Endothelial cell of hepatic sinusoid (primary cell): Measurements from ENCODE around the gene LPCAT4.
"Not testable (repeated sequence)": the region's sequence is repeated elsewhere in the genome, so short reads cannot be mapped to it uniquely, and the experiment has no call there.

Experiments
- in situ Hi-C: cut with HindIII; loops from 2 replicates; pipeline ENCODE4 v1.10.0; 2017; ENCODE audit warnings: low sequenced_read_pairs

The LPCAT4 gene, protein sequence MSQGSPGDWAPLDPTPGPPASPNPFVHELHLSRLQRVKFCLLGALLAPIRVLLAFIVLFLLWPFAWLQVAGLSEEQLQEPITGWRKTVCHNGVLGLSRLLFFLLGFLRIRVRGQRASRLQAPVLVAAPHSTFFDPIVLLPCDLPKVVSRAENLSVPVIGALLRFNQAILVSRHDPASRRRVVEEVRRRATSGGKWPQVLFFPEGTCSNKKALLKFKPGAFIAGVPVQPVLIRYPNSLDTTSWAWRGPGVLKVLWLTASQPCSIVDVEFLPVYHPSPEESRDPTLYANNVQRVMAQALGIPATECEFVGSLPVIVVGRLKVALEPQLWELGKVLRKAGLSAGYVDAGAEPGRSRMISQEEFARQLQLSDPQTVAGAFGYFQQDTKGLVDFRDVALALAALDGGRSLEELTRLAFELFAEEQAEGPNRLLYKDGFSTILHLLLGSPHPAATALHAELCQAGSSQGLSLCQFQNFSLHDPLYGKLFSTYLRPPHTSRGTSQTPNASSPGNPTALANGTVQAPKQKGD

GRCh38 chr15:34367101-34368081 lies at the start of gene LPCAT4:
Gene LPCAT4, minus strand, starts transcription at chr15:34367196. Its CDS starts 96 bp downstream, at chr15:34367100.
- in situ Hi-C loops: no loop called here

- in situ Hi-C loops: not testable (repeated sequence)
Observed at GRCh38 chr15:34409511-34409910, 42.5 kb upstream of the LPCAT4 start.

GRCh38 chr15:34408973-34409372 lies 42.0 kb upstream of the LPCAT4 start:
- in situ Hi-C loops: not testable (repeated sequence)

- in situ Hi-C loops: not testable (repeated sequence)
Observed at GRCh38 chr15:34403899-34404298, 36.9 kb upstream of the LPCAT4 start.

DNA sequence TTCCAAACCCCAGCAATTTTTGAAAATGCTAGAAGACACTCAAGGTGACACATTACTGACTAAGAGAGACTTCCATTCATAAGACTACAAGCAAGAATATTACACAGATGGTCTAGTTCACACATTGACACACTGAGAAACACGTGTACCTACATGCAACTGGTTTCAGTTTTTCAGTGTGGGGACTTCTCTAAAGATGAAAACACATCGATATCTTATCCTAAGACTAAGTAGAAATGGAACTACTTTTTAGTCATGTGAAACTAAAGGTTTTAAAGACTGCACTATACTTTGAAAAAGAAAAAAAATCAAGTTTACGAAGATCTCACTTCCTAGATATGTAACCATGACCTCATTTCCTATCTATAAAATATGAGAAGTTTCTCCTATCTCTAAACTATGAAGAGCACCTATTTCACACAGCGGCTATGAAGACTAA lies 36.2 kb upstream of the LPCAT4 start:
- in situ Hi-C loops: not testable (repeated sequence)

DNA sequence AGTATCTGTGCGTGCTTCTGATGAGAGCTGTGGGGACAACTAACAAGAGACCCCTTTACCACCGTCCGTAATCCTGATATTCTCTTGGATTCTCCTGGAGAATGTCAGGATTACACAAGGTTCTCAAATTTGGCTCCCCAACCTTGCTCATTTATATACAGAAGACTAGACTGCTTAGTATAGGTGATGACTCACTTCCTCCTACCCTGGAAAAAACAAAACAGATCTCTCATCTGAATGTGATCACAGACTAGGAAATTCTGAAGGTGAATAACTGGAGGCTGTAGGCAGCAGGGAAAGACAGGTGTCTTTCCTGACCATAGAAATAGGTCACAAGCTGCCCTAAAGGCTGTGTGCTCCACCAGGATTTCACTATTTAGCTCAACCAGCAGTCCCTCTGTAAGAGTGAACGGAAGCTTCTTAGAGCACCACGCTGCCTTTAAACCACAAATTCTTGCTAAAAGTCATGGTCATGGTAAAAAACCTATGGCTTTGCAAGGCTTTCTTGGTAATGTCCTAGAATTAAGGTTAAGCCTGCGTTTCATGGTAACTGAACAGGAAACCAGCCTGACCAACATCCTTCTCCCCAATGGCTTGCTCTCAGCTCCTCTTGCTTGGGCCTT lies 30.8 kb upstream of the LPCAT4 start:
- in situ Hi-C loops: not testable (repeated sequence)

- in situ Hi-C loops: not testable (repeated sequence)
Observed at GRCh38 chr15:34392981-34393380, 26.0 kb upstream of the LPCAT4 start.

DNA sequence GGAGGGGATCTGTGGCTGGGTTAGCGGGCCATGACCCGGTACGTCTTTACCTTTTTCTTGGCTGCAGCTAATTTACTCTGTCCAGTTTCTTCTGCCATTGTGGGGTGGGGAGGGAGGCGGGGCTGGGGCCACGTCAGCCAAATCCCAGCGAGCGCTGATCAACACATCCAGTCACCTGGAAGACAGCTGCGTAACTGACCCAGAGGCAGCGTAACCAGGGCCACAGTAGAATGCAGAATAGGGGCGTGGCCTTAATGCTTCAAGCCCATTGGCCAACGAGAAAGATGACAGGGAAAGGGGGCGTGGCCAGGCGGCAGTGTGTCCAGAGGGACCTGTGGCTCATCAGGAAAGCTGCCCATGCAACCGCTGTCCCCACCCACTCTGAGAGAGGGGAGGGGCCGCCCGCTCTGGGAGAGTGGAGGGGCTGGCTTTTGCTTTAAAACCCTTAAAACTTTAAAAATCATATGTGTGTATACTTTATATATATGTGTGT lies 22.6 kb upstream of the LPCAT4 start:
- in situ Hi-C loops: not testable (repeated sequence)

DNA sequence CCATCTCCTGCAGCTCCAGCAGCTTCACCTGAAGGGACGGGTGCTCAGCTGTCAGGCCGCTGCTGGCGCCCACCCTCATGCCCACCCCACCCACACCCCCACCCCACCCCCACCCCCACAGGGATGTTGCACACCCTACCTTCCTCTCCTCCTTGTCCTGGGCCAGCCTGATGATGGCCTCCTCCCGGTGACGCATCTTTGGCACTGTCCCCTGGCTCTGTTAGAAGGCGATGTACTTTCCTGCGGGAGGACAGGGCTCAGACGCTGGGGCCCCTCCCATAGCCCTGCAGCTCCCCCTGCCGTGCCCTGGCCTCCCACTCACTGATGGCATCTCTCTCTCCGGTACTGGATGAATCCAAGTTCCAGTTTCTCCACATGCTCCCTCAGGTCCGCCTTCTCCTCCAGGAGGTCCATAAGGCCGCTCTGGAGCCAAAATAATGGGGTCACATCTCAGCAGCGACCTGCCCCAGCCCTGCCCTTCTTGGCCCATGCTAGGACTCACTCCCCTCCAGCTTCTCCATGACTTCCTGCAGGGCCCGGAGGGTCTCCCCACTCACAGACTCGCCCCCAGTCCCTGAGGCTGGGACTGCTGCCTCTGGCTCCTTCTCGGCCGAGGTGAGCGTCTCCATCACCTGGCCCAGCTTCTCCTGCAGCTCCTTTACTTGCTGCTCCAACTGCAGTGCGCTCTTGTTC lies 15.0 kb upstream of the LPCAT4 start:
- in situ Hi-C loops: not testable (repeated sequence)

DNA sequence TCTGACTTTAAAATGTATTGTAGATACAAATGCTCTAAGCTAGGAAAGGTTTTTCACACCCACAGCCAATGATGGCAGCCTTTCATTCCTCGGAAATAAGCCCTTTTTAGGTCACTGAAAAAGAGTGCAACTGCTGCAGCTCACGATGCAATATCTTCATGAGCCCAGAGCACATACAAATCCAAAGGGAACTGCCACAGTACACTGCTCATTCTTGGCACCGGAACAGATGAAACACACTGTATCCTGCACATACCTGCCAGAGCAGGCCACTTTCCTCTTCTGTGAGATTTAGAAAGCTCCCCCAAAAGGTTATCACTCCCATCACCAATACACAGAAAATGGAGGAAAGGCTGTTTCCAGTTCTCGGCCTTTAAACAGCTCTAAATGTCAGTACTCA lies 13.5 kb upstream of the LPCAT4 start:
- in situ Hi-C loops: not testable (repeated sequence)

- in situ Hi-C loops: no loop called here
Observed at GRCh38 chr15:34376856-34377255, 9.9 kb upstream of the LPCAT4 start.

GRCh38 chr15:34375541-34375940 lies 8.5 kb upstream of the LPCAT4 start:
- in situ Hi-C loops: not testable (repeated sequence)

- in situ Hi-C loops: no loop called here
Observed at GRCh38 chr15:34374816-34375215, 7.8 kb upstream of the LPCAT4 start.

GRCh38 chr15:34373951-34374350 lies 7.0 kb upstream of the LPCAT4 start:
- in situ Hi-C loops: no loop called here

DNA sequence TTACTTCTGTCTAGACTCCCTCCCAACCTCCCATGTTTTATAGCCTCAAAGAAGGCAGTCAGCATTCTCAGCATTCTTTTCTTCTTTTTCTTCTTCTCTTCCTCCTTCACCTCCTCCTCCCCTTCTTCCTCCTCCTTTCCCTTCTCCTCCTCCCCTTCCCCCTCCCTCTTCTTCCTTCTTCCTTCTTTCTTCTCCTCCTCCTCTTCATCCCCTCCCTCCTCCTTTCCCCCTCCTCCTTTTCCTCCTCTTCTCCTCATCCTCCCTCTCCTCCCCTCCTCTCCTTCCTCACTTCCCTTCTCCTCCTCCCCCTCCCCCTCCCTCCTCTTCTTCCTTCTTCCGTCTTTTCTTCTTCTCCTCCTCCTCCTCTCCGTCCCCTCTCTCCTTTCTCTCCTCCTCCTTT lies 3.6 kb upstream of the LPCAT4 start:
- in situ Hi-C loops: no loop called here

DNA sequence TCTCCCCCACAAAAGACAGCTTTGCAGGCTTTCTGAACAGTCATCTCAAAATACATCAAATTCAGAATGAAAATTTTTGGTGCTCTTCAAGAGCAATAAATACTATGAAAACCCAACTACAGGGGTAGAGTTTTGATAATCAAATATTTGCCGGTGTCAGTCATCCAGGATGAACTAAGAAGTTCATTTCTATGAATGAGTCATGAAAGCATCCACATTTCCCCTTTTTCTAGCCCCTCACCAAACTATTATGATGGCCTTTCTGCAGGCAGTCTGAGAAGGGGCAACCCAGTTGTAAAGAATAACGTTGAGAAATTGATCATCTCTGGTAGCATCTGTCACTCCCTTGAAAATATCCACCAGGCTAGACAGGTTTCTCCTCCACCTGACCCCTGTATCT lies 3.1 kb upstream of the LPCAT4 start:
- in situ Hi-C loops: no loop called here

GRCh38 chr15:34366271-34367065 lies 528 bp downstream of the LPCAT4 start:
- in situ Hi-C loops: no loop called here

GRCh38 chr15:34365836-34366235 lies 1.2 kb downstream of the LPCAT4 start:
- in situ Hi-C loops: no loop called here

DNA sequence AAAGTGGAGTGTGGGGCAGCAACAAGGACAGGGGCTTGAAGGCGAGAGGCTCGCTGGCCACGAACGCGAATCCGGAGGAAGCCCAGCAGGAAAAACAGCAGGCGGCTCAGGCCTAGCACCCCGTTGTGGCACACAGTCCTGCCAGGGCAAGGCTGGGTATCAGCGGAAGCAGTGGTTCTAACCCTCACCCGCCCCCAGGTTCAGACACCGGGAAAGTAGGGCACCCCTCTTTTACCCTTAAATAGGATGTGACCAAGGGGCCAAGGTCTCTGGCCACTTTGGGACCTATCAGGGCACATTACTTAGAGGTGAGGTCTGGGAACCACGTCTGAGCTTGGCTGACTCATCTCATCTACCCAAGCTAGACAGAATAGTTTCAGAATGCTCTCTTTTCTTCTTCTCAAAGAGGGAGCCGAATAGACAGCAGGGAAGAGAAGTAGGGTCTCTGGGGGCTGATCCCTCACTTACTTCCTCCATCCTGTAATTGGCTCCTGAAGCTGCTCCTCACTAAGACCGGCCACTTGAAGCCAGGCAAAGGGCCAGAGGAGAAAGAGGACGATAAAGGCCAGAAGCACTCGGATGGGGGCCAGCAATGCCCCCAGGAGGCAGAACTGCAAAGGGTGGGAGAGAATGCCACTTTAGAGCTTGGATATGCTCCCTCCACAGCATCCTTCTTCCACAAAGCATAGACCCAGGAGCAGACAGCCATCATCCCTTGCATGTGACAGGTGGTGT lies 1.7 kb downstream of the LPCAT4 start:
- in situ Hi-C loops: no loop called here
